Measurements from ENCODE around the gene HGD. TPM values are rescaled to one million over a fixed set of nuclear protein-coding genes. Genes with fewer than 3 reads are reported as not detected.
A peak's percentile ranks its signal among the peaks of the same experiment; 100 is the strongest.

The HGD gene
- total RNA-seq, 1 donor, result 0.09 TPM

GRCh38 chr3:120706950-120707349 is 24.9 kb upstream of the HGD start:
- no peak overlapping the region for H3K4me3 ChIP-seq (ENCODE audit: low read depth, low read length)
- TF ChIP-seq CTCF (IDR thresholded peaks at IDR 0.05; ENCODE audit: insufficient read depth, low read length), result no peak
- no peak for DNase-seq (ENCODE audit: low read depth)

DNA sequence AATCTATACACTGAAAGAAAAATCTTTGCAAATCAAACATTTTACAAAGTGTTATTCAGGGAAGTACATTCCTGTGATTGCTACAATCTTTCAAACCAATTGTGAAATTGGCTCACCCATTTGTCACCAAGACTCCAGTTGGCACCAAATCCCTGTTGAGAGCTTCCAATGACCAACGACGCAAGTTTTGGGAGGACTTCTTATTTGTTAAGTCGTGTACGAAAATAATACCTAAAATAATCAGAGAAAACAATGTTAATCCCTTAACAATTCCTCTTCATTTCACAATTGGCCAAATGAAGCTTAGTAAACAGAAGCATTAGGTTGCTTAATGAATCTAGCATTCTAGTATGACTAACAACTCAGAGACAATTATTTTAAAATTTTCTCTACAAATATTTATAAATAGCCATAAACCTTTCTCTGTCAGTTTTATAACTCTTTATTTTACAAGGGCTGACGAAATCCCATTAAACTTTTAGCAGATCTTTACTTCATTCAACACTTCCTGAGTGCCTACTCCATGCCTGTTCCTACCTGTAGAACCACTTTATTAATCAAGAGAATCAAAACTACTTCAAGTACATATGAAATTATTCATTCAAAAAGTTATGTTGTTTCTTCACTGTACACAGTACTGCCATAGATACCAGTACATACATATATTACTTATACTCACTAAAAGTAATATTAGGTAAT is 24.0 kb upstream of the HGD start:
- DNase-seq (ENCODE audit: low read depth), result no peak
- H3K4me3 ChIP-seq (ENCODE audit: low read depth, low read length), result no peak overlapping the region
- TF ChIP-seq CTCF (IDR thresholded peaks at IDR 0.05; ENCODE audit: insufficient read depth, low read length), result no peak

- H3K4me3 ChIP-seq (ENCODE audit: low read depth, low read length), result no peak overlapping the region
- no peak for DNase-seq (ENCODE audit: low read depth)
- TF ChIP-seq CTCF (IDR thresholded peaks at IDR 0.05; ENCODE audit: insufficient read depth, low read length), result no peak
Measured at GRCh38 chr3:120699333-120699732, 17.3 kb upstream of the HGD start.

DNA sequence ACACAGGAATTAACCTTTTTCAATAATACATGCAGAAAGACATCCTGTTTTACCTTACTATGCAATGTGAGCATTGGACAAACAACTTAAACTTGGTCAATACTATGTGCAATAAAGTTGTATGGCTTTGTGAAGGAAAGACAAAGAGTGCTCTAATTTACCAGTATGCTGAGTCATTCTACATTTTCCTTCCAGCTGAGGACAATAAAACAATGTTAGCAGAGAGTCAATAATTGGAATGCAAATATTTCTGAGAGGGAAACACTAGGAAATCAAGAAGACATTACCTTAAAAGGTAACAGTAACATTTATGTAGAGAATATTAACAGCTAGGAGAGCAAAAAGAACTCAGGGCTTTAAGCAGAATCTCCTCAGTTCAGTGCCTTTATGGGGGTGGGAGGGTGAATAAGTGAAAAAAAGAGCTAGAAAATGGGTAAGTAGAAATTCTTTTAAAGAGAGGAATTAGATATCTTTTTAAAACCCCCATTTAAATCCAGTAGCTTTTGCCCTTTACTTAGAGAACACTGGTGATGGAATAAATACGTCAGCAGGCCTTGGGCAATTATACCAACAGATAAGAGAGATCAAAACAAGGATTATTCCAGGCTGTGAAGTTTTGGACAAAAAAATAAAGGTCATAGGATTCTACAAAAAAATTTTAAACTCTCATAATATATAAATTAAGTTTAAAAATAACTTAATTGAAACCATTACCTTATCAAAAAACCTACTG is 11.6 kb upstream of the HGD start:
- H3K4me3 ChIP-seq (ENCODE audit: low read depth, low read length), result no peak overlapping the region
- TF ChIP-seq CTCF (IDR thresholded peaks at IDR 0.05; ENCODE audit: insufficient read depth, low read length), result no peak
- peak; percentile 60 for DNase-seq (ENCODE audit: low read depth)

GRCh38 chr3:120689395-120689794 is 7.4 kb upstream of the HGD start:
- TF ChIP-seq CTCF (IDR thresholded peaks at IDR 0.05; ENCODE audit: insufficient read depth, low read length), result no peak
- DNase-seq (ENCODE audit: low read depth), result no peak
- no peak overlapping the region for H3K4me3 ChIP-seq (ENCODE audit: low read depth, low read length)

GRCh38 chr3:120688121-120688520 is 6.1 kb upstream of the HGD start:
- no peak for TF ChIP-seq CTCF (IDR thresholded peaks at IDR 0.05; ENCODE audit: insufficient read depth, low read length)
- no peak overlapping the region for H3K4me3 ChIP-seq (ENCODE audit: low read depth, low read length)
- DNase-seq (ENCODE audit: low read depth), result peak; percentile 41
